Large intestine (tissue), 12 donors: ENCODE measurements around the gene LIPT2. TPM values are rescaled to one million over a fixed set of nuclear protein-coding genes. Genes with fewer than 3 reads are reported as not detected.
"Not testable (repeated sequence)": the region's sequence is repeated elsewhere in the genome, so short reads cannot be mapped to it uniquely, and the experiment has no call there.

ENCODE experiments used
- DNase-seq, 2 donors: peaks; one replicate each; pipeline versions ENCODE4 v3.0.0 to v3.0.0-alpha.2; 2013
- H3K27ac ChIP-seq: one replicate; pipeline ENCODE4 v1.5.1; 2013; ENCODE audit warnings: low read length
- H3K27me3 ChIP-seq: 2 replicates; pipeline ENCODE4 v1.6.1; 2013; ENCODE audit warnings: low read length; ENCODE audit not compliant: control insufficient read depth, insufficient read depth
- H3K36me3 ChIP-seq: 2 replicates; pipeline ENCODE4 v1.6.1; 2013; ENCODE audit warnings: low read length; ENCODE audit not compliant: control insufficient read depth, insufficient read depth
- H3K4me1 ChIP-seq: one replicate; pipeline ENCODE4 v1.6.1; 2013; ENCODE audit warnings: low read length; ENCODE audit not compliant: control insufficient read depth, insufficient read depth
- H3K4me3 ChIP-seq: one replicate; pipeline ENCODE4 v1.5.1; 2013; ENCODE audit warnings: low read length
- H3K9me3 ChIP-seq: one replicate; pipeline ENCODE4 v1.6.1; 2013; ENCODE audit warnings: mild to moderate bottlenecking, low read depth, low read length, moderate library complexity; ENCODE audit not compliant: control insufficient read depth
- WGBS: methylation state at CpG from one replicate; pipeline ENCODE4 v1.1.5; 2013; ENCODE audit warnings: low lambda C conversion rate; ENCODE audit not compliant: insufficient coverage; 5-methylcytosine and 5-hydroxymethylcytosine counted together
- long read RNA-seq, 11 donors: transcript quantifications; one replicate each; lab custom pipeline, GENCODE V29; 2026
- polyA plus RNA-seq: library from polyadenylated mRNA; unstranded; fragments of 120-200 nt; gene quantifications from one replicate; pipeline ENCODE4 v1.2.1, GENCODE V29; 2013

Gene LIPT2
- polyA plus RNA-seq, result 6.8 TPM
- long read RNA-seq, donor 1, partial matches to known transcripts, result 0 of 3 reads
- long read RNA-seq, donor 1, other reads (novel, unspliced or antisense), result 0 of 3 reads
- long read RNA-seq, donor 2, transcript LIPT2-201 (2 exons, 1,018 nt), result major isoform, 6 of 16 reads
- long read RNA-seq, donor 2, partial matches to known transcripts, result 10 of 16 reads
- long read RNA-seq, donor 2, other reads (novel, unspliced or antisense), result 0 of 16 reads
- long read RNA-seq, donor 3, result 0 reads
- long read RNA-seq, donor 4, partial matches to known transcripts, result 0 of 1 reads
- long read RNA-seq, donor 4, other reads (novel, unspliced or antisense), result 0 of 1 reads
- long read RNA-seq, donor 5, partial matches to known transcripts, result 0 of 2 reads
- long read RNA-seq, donor 5, other reads (novel, unspliced or antisense), result 0 of 2 reads
- long read RNA-seq, donor 6, transcript LIPT2-201 (2 exons, 1,018 nt), result major isoform, 9 of 20 reads
- long read RNA-seq, donor 6, partial matches to known transcripts, result 0 of 20 reads
- long read RNA-seq, donor 6, other reads (novel, unspliced or antisense), result 10 of 20 reads
- long read RNA-seq, donor 7, partial matches to known transcripts, result 0 of 2 reads
- long read RNA-seq, donor 7, other reads (novel, unspliced or antisense), result 0 of 2 reads
- long read RNA-seq, donor 8, transcript LIPT2-201 (2 exons, 1,018 nt), result major isoform, 6 of 6 reads
- long read RNA-seq, donor 8, partial matches to known transcripts, result 0 of 6 reads
- long read RNA-seq, donor 8, other reads (novel, unspliced or antisense), result 0 of 6 reads
- long read RNA-seq, donor 9, partial matches to known transcripts, result 0 of 1 reads
- long read RNA-seq, donor 9, other reads (novel, unspliced or antisense), result 0 of 1 reads
- long read RNA-seq, donor 10, partial matches to known transcripts, result 0 of 3 reads
- long read RNA-seq, donor 10, other reads (novel, unspliced or antisense), result 0 of 3 reads
- long read RNA-seq, donor 11, partial matches to known transcripts, result 0 of 3 reads
- long read RNA-seq, donor 11, other reads (novel, unspliced or antisense), result 0 of 3 reads

DNA sequence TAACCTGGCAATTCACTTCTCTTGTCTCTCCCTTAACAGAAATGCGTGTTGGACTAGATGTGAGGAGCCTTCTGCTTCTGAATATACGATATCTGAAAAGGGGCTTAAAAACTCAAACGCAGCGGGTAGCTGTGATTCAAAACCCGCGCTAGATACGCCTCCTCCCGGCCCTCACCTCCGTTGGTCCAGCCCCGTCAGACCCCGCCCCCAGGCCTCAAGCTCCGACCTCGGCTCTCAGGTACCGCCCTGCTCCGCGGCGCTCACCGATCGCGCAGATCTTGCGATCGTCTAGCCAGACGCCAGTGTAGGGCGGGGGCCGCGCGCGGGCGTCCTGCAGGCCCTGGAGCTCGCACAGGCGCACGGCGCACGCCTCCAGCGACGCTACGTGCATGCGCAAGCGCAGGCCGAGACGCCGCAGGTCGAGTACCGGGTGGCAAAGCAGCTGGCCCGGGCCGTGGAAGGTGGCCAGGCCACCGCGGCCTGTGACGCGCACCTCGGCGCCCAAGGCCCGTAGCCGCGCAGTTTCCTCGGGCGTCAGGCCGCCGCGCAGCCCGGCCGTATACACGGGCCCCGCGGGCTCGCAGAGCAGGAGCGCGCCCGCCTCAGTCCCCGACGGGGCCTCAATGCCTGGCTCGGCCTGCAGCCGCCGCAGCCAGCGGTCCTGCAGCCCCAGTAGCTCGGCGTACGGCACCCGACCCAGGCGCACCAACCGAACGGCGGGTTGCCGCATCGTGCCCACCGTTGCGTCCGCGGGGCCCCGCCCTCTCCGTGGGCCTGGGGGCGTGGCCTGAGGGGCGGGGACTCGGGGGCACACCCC, at the start of gene LIPT2:
Gene LIPT2, minus strand, starts transcription at position 751 of the 817 bp plus-strand sequence. Its CDS starts 21 bp downstream, at position 730.
- no peaks in the 10 kb centered on the region for H3K36me3 ChIP-seq
- no CpG with 5 or more reads among the region's 94 CpGs for WGBS
- peak within 1 kb of the TSS; percentile 75 for H3K27ac ChIP-seq
- H3K27me3 ChIP-seq, result no peaks in the 10 kb centered on the region
- peak; percentile 99 for DNase-seq
- peaks cover 2% of the 10 kb centered on the region for H3K4me1 ChIP-seq
- H3K9me3 ChIP-seq, result no peaks in the 10 kb centered on the region
- H3K4me3 ChIP-seq, result peak within 1 kb of the TSS; percentile 47

- no peaks in the 10 kb centered on the region for H3K36me3 ChIP-seq
- H3K27ac ChIP-seq, result no peak overlapping the region
- no peak overlapping the region for H3K4me3 ChIP-seq
- H3K9me3 ChIP-seq, result peaks cover 21% of the 10 kb centered on the region
- no peaks in the 10 kb centered on the region for H3K27me3 ChIP-seq
- WGBS, result no CpG with 5 or more reads among the region's 10 CpGs
- no peak for DNase-seq
- peaks cover 4% of the 10 kb centered on the region for H3K4me1 ChIP-seq
Observed at GRCh38 chr11:74541466-74541865, 47.9 kb upstream of the LIPT2 start.

GRCh38 chr11:74540270-74540669, 46.7 kb upstream of the LIPT2 start:
- H3K27ac ChIP-seq, result no peak overlapping the region
- H3K27me3 ChIP-seq, result no peaks in the 10 kb centered on the region
- peaks cover 21% of the 10 kb centered on the region for H3K9me3 ChIP-seq
- WGBS, result no CpG with 5 or more reads among the region's 9 CpGs
- H3K4me3 ChIP-seq, result no peak overlapping the region
- no peaks in the 10 kb centered on the region for H3K36me3 ChIP-seq
- no peaks in the 10 kb centered on the region for H3K4me1 ChIP-seq
- DNase-seq, result no peak

DNA sequence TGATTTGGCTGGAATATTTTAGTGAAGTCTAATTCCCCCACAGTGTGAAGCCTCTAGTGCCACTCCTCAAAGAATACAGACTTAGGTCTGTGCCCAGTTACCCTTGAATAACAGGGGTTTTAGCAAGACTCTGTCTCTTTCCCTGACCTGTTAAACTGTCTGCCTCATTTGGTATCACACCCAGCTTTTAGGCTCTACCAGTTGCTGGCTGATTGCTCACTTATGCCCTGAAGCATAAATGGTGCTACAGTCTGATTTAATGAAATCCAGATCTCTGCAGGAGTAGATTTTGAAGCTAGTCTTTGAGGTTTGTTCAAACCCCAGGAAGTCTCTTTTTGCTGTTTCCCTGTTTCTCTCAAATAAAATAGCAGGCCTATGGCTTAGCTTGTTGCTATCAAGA, 45.2 kb upstream of the LIPT2 start:
- H3K4me3 ChIP-seq, result no peak overlapping the region
- peaks cover 11% of the 10 kb centered on the region for H3K9me3 ChIP-seq
- peaks cover 8% of the 10 kb centered on the region for H3K4me1 ChIP-seq
- no peak for DNase-seq
- no peak overlapping the region for H3K27ac ChIP-seq
- H3K36me3 ChIP-seq, result no peaks in the 10 kb centered on the region
- no peaks in the 10 kb centered on the region for H3K27me3 ChIP-seq

- Histone ChIP-seq H3K27ac (no peak overlapping the region), H3K4me3 (no peak overlapping the region), H3K9me3 (peaks cover 11% of the 10 kb centered on the region), H3K36me3 (no peaks in the 10 kb centered on the region), H3K4me1 (peaks cover 18% of the 10 kb centered on the region), H3K27me3 (no peaks in the 10 kb centered on the region)
- no peak for DNase-seq
- no CpG with 5 or more reads among the region's 14 CpGs for WGBS
Observed at GRCh38 chr11:74535371-74536160, 42.0 kb upstream of the LIPT2 start.

GRCh38 chr11:74534946-74535275, 41.4 kb upstream of the LIPT2 start:
- Histone ChIP-seq H3K27ac (peak overlapping the region; percentile 19), H3K9me3 (peaks cover 11% of the 10 kb centered on the region), H3K4me1 (peaks cover 18% of the 10 kb centered on the region)
- not testable (repeated sequence) for H3K4me3 ChIP-seq, H3K36me3 ChIP-seq, H3K27me3 ChIP-seq, DNase-seq
- whole genome bisulfite sequencing, result 100% methylated on average over 1 of the region's 10 CpGs

- H3K4me3 ChIP-seq, result no peak overlapping the region
- WGBS, result 25% methylated on average over 2 of the region's 8 CpGs
- peak overlapping the region; percentile 19 for H3K27ac ChIP-seq
- peaks cover 11% of the 10 kb centered on the region for H3K9me3 ChIP-seq
- peak in 1 of 2 donors; percentile 83 for DNase-seq
- no peaks in the 10 kb centered on the region for H3K27me3 ChIP-seq
- peaks cover 18% of the 10 kb centered on the region for H3K4me1 ChIP-seq
- no peaks in the 10 kb centered on the region for H3K36me3 ChIP-seq
Observed at GRCh38 chr11:74534216-74534945, 40.9 kb upstream of the LIPT2 start.

GRCh38 chr11:74533421-74533820, 39.9 kb upstream of the LIPT2 start:
- H3K36me3 ChIP-seq, result no peaks in the 10 kb centered on the region
- no peak overlapping the region for H3K4me3 ChIP-seq
- H3K27ac ChIP-seq, result no peak overlapping the region
- H3K27me3 ChIP-seq, result no peaks in the 10 kb centered on the region
- DNase-seq, result peak in 1 of 2 donors; percentile 26
- WGBS, result no CpG with 5 or more reads among the region's 9 CpGs
- peaks cover 11% of the 10 kb centered on the region for H3K9me3 ChIP-seq
- H3K4me1 ChIP-seq, result peaks cover 18% of the 10 kb centered on the region
